GM21526 (cell line): ENCODE measurements around the gene UTP18.
"Not testable (repeated sequence)": the region's sequence is repeated elsewhere in the genome, so short reads cannot be mapped to it uniquely, and the experiment has no call there.

ENCODE experiments used
- ATAC-seq: cut with Tn5 transposase; IDR thresholded peaks from one replicate; pipeline ENCODE4 v1.9.1; 2021; ENCODE audit warnings: moderate library complexity; ENCODE audit not compliant: unreplicated experiment, low FRiP score

UTP18 gene

GRCh38 chr17:51325471-51325870, 65.1 kb downstream of the UTP18 start:
- ATAC-seq: no peak

GRCh38 chr17:51330861-51331503, 70.6 kb downstream of the UTP18 start:
- not testable (repeated sequence) for ATAC-seq

- ATAC-seq: no peak
These were observed 74.8 kb downstream of the UTP18 start for GRCh38 chr17:51335006-51335590.

- ATAC-seq: no peak
These were observed 75.8 kb downstream of the UTP18 start for GRCh38 chr17:51335883-51336822.

- ATAC-seq: no peak
These were observed 81.1 kb downstream of the UTP18 start for GRCh38 chr17:51341457-51341856.

- ATAC-seq: no peak
These were observed 81.9 kb downstream of the UTP18 start for GRCh38 chr17:51342257-51342656.

GRCh38 chr17:51344532-51344931, 84.2 kb downstream of the UTP18 start:
- ATAC-seq: no peak

- ATAC-seq: no peak
These were observed 86.1 kb downstream of the UTP18 start for GRCh38 chr17:51346218-51346982.
